ENCODE data around the gene RNH1. TPM values are rescaled to one million over a fixed set of nuclear protein-coding genes. Genes with fewer than 3 reads are reported as not detected.

Gene RNH1
- 211 and 222 TPM in 2 replicates for total RNA-seq

DNA sequence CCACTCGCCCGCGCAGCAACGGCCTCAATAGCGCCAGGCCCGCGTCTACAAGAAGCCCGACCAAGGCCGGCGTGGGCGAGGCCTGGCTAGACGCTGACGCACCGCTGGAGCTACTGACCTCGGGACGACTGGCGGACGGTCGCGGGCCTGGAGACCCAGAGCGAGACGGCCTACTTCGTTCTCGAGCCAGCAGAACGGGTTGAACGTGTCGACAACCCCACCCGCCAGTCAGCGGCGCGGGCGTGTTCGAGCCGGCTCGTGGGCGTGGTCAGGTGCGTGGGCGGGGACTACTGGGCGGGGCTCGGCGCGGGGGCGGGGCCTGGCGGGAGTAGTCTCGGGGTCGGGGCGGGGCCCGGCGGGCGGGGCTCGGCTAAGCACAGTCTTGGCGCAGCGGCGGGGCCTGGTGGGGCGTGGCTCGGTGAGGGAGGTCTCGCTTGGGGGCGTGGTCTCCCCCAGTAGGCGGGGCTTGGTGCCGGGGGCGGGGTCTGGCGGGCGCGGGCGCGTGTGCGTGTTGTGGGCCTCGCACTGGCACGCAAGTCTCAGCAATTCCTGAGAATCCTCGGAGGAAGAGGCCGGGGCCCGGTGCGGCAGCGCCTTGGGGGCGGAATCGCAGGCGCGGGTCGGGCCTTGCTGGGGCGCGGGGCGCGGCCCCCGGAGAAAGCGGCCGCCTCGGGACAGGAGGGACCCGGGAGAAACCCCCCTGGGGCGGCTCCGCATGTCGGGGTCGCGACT, at the start of gene RNH1:
RNH1 (minus strand) TSS at position 248 of the 732 bp plus-strand sequence. CDS start 5,080 bp downstream, outside the sequence.

DNA sequence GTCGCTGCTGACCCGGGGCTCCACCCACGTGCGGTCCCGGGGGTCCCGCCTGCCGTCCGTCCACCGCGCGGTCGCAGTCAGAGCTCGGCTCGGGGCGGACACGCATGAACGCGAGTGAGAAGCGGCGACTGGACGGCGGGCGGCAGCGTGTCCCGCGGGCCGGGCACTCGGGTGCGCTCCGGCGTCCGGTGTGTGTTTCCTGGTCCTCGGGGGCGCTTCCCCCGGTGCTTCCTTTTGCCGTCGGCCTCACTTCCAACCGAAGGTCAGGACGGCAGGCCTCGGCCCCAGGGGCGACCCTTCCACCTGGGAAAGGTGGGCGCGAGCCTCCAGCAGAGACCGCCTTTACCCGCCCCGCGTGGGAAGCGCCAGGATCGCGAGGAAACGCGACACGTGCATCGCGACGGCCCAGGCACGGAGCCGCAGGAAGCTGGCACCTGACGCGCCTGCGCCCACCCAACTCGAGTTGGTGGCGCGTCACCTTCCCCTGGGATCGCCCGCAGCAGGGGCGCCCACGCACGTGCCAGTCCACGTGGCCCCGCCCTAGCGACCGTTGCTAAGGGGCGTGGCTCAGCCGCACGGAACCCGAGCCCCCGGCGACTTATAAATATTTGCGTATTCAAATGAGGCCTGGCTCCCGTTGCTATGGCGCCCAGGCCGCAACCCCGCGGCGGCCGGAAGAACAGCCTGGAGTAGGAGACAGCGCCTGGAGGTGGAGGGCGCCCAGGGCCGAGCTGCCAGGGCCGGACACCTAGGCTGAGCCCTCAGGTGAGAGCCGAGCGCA, 30.0 kb upstream of the RNH1 start, which contains the start of gene LRRC56:
LRRC56 (plus strand) TSS at position 687 of the 781 bp plus-strand sequence. CDS start 3,158 bp downstream, outside the sequence.

DNA sequence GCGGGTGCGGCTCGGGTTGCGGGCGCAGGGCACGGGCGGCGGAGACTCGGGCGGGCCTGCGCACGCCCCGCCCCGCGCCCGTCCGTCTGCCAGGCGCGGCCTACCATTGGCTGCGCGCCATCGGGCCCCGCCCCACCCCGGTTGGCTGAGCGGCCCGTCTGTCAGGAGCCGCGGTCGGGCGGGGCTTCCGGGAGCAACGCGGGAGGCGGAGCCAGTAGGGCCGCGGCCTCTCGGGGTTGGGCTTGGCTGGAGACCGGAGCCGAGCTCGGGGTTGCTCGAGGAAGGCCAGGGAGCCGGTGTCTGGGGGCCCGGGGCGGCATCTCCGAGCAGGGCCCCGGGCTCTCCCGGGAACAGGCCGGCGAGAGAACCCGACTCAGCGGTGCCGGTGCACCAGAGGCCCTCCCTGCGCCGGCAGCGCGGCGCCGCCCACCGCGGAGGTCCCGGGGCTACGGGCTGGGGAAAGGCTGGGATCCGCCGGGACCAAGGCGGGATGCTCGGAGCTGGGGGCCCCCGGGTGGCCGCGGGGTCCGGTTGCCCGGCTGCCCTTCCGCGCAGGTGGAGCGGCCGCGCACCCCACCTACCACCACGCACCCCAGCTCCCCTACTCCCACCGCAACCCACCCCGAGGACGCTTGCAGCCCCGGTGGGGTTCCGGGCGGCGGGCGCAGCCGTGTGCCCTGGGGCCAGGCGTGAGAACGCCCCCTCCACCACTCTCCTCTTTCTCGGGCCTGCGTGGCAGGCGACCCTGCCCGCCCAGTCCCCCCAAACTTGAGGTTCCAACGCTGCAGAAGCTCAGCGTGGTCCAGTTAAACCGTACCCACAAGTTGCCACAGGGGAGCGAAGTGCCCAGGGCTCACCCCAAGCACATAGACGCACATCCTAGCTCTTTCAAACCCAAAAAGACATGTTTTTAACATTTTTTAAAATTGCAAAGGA, 28.7 kb upstream of the RNH1 start, which contains the start of gene HRAS:
HRAS (minus strand) TSS at position 58 of the 936 bp plus-strand sequence.

DNA sequence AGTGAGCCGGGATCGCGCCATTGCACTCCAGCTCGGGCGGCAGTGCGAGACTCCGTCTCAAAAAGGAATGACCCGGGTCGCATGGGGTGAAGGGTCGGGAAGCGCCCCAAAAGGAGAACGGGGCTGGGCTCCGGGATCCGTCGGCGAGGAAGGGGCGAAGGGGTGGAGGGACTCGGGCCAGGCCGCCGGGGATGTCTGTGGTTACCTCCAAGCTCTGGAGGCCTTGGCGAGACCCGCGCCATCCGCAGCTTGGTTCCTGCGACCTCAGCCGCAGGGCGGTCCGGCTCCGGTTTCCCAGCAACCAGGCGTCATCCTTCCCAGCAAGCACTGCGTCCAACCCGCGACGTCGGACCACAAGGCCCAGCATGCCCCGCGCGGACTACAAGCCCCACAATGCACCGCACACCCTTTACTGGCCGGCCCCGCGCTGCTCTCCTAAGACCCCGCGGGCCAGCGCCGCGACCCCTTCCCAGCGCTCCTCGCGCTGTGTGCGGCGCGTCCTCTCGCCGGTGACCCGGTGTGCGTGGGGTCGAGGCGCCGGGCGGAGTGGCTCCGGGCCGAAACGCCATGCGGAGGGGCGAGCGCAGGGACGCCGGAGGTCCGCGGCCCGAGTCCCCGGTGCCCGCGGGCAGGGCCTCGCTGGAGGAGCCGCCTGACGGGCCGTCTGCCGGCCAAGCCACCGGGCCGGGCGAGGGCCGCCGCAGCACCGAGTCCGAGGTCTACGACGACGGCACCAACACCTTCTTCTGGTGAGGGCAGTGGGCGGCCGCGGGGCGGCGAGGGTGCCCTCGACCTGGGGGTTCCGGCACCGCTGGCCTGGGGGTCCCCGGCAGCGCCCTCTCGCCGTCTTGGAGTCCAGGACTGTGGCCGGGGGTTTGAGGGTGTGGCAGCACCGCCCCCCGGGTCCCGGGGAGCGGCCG, 56.9 kb downstream of the RNH1 start, which contains the start of gene PTDSS2:
PTDSS2 (plus strand) TSS at position 391 of the 920 bp plus-strand sequence; CDS start at position 568, 177 bp downstream.

Other genes starting within 250 kb of the RNH1 start
- gene NLRP6, start 228.8 kb downstream of the RNH1 start, total RNA-seq: not detected in 2 replicates
- 17.3 and 24.2 TPM in 2 replicates for gene PGGHG, start 218.1 kb downstream of the RNH1 start, total RNA-seq
- not detected in 2 replicates for gene IFITM5, start 207.7 kb downstream of the RNH1 start, total RNA-seq
- gene IFITM2, start 199.4 kb downstream of the RNH1 start, total RNA-seq: 67.2 and 73.5 TPM in 2 replicates
- 0.33 and 0.57 TPM in 2 replicates for gene IFITM1, start 193.2 kb downstream of the RNH1 start, total RNA-seq
- 55.7 and 70.9 TPM in 2 replicates for gene IFITM3, start 186.4 kb downstream of the RNH1 start, total RNA-seq
- gene B4GALNT4, start 137.7 kb downstream of the RNH1 start, total RNA-seq: 2.3 and 2.6 TPM in 2 replicates
- gene PKP3, start 113.0 kb downstream of the RNH1 start, total RNA-seq: 0.65 and 0.86 TPM in 2 replicates
- 49.6 and 60.1 TPM in 2 replicates for gene SIGIRR, start 92.2 kb downstream of the RNH1 start, total RNA-seq
- 0.33 and 0.48 TPM in 2 replicates for gene ANO9, start 65.2 kb downstream of the RNH1 start, total RNA-seq
- gene PTDSS2, start 57.0 kb downstream of the RNH1 start, total RNA-seq: 35.2 and 37.9 TPM in 2 replicates
- 42.5 and 50.5 TPM in 2 replicates for gene HRAS, start 28.3 kb upstream of the RNH1 start, total RNA-seq
- gene LRRC56, start 30.3 kb upstream of the RNH1 start, total RNA-seq: 0.57 and 1.3 TPM in 2 replicates
- gene LMNTD2, start 53.5 kb upstream of the RNH1 start, total RNA-seq: 1.9 and 2.6 TPM in 2 replicates
- 17.1 and 18.0 TPM in 2 replicates for gene RASSF7, start 53.7 kb upstream of the RNH1 start, total RNA-seq
- 35.8 and 43.8 TPM in 2 replicates for gene PHRF1, start 69.2 kb upstream of the RNH1 start, total RNA-seq
- 11.2 and 14.0 TPM in 2 replicates for gene IRF7, start 108.7 kb upstream of the RNH1 start, total RNA-seq
- gene CDHR5, start 117.7 kb upstream of the RNH1 start, total RNA-seq: not detected in 2 replicates
- gene SCT, start 119.9 kb upstream of the RNH1 start, total RNA-seq: not detected in 2 replicates
- not detected in 2 replicates for gene DRD4, start 130.0 kb upstream of the RNH1 start, total RNA-seq
- 59.0 and 85.3 TPM in 2 replicates for gene DEAF1, start 188.0 kb upstream of the RNH1 start, total RNA-seq
- 8.9 and 11.8 TPM in 2 replicates for gene TMEM80, start 188.6 kb upstream of the RNH1 start, total RNA-seq
- gene EPS8L2, start 199.0 kb upstream of the RNH1 start, total RNA-seq: 2.5 and 3.9 TPM in 2 replicates
- gene TALDO1, start 240.2 kb upstream of the RNH1 start, total RNA-seq: 155 and 170 TPM in 2 replicates

Data from vein endothelial cell (primary cell).